GM12878 (cell line): Measurements from ENCODE around the gene ANKRD23. TPM values are rescaled to one million over a fixed set of nuclear protein-coding genes. Genes with fewer than 3 reads are reported as not detected.

Experiments used
- ATAC-seq: fragments of 200-7000 bp; cut with Tn5 transposase; 3 replicates; pipeline ENCODE4 v1.9.1; 2020; ENCODE audit warnings: mild to moderate bottlenecking, moderate library complexity
- BruUV-seq: library from RNA; stranded (reverse); fragments of 400-500 nt; replicated peaks from 2 replicates; lab custom pipeline; 2021; lab: Mats Ljungman, UMichigan
- CTCF ChIA-PET: fragments of 300-600 bp; sonication (Branson Sonifier 250); formaldehyde crosslinking; extraction: SDS; loops from one replicate; lab custom pipeline; 2021; ENCODE audit warnings: inconsistent platforms; lab: Yijun Ruan, JAX
- POLR2A ChIA-PET: fragments of 350-600 bp; formaldehyde crosslinking; extraction: SDS; loops from one replicate; lab custom pipeline; 2021; ENCODE audit warnings: inconsistent platforms; lab: Charles Lee
- RAD21 ChIA-PET: fragments of 300-600 bp; sonication (Branson Sonifier 250); formaldehyde crosslinking; loops from one replicate; lab custom pipeline; 2023; ENCODE audit warnings: antibody characterized with exemption; ENCODE audit not compliant: unreplicated experiment; lab: Charles Lee
- SMC1A ChIA-PET: fragments of 300-600 bp; sonication (Branson Sonifier 250); formaldehyde crosslinking; loops from one replicate; lab custom pipeline; 2023; ENCODE audit not compliant: unreplicated experiment, uncharacterized antibody; lab: Charles Lee
- DNase-seq: peaks from one replicate; pipeline ENCODE4 v3.0.0-alpha.2; 2011; ENCODE audit warnings: low read depth, low spot score
- FAIRE-seq: peaks from 3 replicates; lab custom pipeline; 2011; peaks lifted over from hg19 to GRCh38; lab: Jason Lieb, UNC
- H2AFZ ChIP-seq: 2 replicates; pipeline ENCODE4 v1.6.0; 2011; ENCODE audit warnings: low read depth, low read length, control low read depth; ENCODE audit not compliant: control insufficient read depth
- H3K27ac ChIP-seq: 2 replicates; pipeline ENCODE4 v1.5.1; 2011; ENCODE audit warnings: control low read depth; ENCODE audit not compliant: control insufficient read depth, insufficient read depth
- H3K27me3 ChIP-seq, 2 experiments: replicated peaks in 1 of 2; 2 replicates each; pipeline versions ENCODE4 v1.6.0 to v1.6.1; 2011; ENCODE audit warnings: low read length in 1 of 2; ENCODE audit not compliant: control insufficient read depth in 2 of 2, insufficient read depth in 2 of 2
- H3K36me3 ChIP-seq, 2 experiments: 2 replicates each; pipeline ENCODE4 v1.5.1; 2011; ENCODE audit warnings: low read length in 1 of 2; ENCODE audit not compliant: control insufficient read depth in 2 of 2, insufficient read depth in 2 of 2
- H3K4me1 ChIP-seq: 2 replicates; pipeline ENCODE4 v1.6.1; 2011; ENCODE audit warnings: mild to moderate bottlenecking, low read length, moderate library complexity, mixed read lengths; ENCODE audit not compliant: control insufficient read depth, insufficient read depth
- H3K4me2 ChIP-seq: 2 replicates; pipeline ENCODE4 v1.6.0; 2011; ENCODE audit warnings: control low read depth; ENCODE audit not compliant: control insufficient read depth, insufficient read depth
- H3K4me3 ChIP-seq: fragments of 200-600 bp; sonication (generic); 2 replicates; pipeline ENCODE4 v1.5.1; 2016
- H3K79me2 ChIP-seq: 2 replicates; pipeline ENCODE4 v1.6.0; 2011; ENCODE audit warnings: low read length; ENCODE audit not compliant: control insufficient read depth, insufficient read depth
- H3K9ac ChIP-seq: 2 replicates; pipeline ENCODE4 v1.8.0; 2011; ENCODE audit warnings: low read length, control low read depth, mixed read lengths; ENCODE audit not compliant: control insufficient read depth, insufficient read depth
- H3K9me3 ChIP-seq: replicated peaks from 3 replicates; pipeline ENCODE4 v1.5.1; 2011; ENCODE audit warnings: mild to moderate bottlenecking, low read length; ENCODE audit not compliant: control insufficient read depth, insufficient read depth
- H4K20me1 ChIP-seq: 2 replicates; pipeline ENCODE4 v1.6.0; 2011; ENCODE audit not compliant: control insufficient read depth, insufficient read depth
- ATF3 ChIP-seq: IDR thresholded peaks from 2 replicates; pipeline ENCODE4 v1.6.1; 2011; ENCODE audit warnings: low read depth, mild to moderate bottlenecking, low read length, moderate library complexity, borderline replicate concordance; ENCODE audit errors: extremely low read depth
- CBX3 ChIP-seq: fragments of 200-600 bp; sonication (generic); IDR thresholded peaks from 2 replicates; pipeline ENCODE4 v1.6.1; 2016; ENCODE audit warnings: low read depth, borderline replicate concordance
- CHD4 ChIP-seq: fragments of 200-600 bp; sonication (generic); IDR thresholded peaks from 2 replicates; pipeline ENCODE4 v1.6.1; 2016; ENCODE audit warnings: mild to moderate bottlenecking
- CUX1 ChIP-seq: IDR thresholded peaks from 2 replicates; pipeline ENCODE4 v1.6.1; 2012; ENCODE audit warnings: improper control_type of control experiment, low read depth, low read length; ENCODE audit not compliant: insufficient replicate concordance
- ELK1 ChIP-seq: IDR thresholded peaks from 2 replicates; pipeline ENCODE4 v1.6.1; 2012; ENCODE audit warnings: low read depth, low read length, improper control_type of control experiment
- IKZF2 ChIP-seq, 2 experiments: fragments of 450-650 bp; IDR thresholded peaks; 2 replicates each; pipeline ENCODE4 v1.6.1; 2017; ENCODE audit warnings: mild to moderate bottlenecking in 2 of 2, moderate library complexity in 2 of 2
- JUNB ChIP-seq: IDR thresholded peaks from 2 replicates; pipeline ENCODE4 v1.6.1; 2016; ENCODE audit warnings: antibody characterized with exemption, mild to moderate bottlenecking
- PBX3 ChIP-seq: IDR thresholded peaks from 2 replicates; pipeline ENCODE4 v1.6.1; 2011; ENCODE audit warnings: mild to moderate bottlenecking, low read depth, low read length, moderate library complexity; ENCODE audit not compliant: insufficient replicate concordance
- POLR2AphosphoS5 ChIP-seq: IDR thresholded peaks from 2 replicates; pipeline ENCODE4 v1.6.1; 2011; ENCODE audit warnings: mild to moderate bottlenecking, low read length, inconsistent platforms
- SKIL ChIP-seq: fragments of 450-650 bp; IDR thresholded peaks from 2 replicates; pipeline ENCODE4 v1.6.1; 2017; ENCODE audit warnings: mild to moderate bottlenecking, low read depth, inconsistent platforms; ENCODE audit not compliant: poor library complexity, severe bottlenecking
- USF2 ChIP-seq: IDR thresholded peaks from 2 replicates; pipeline ENCODE4 v1.6.1; 2011; ENCODE audit warnings: low read depth, low read length, improper control_type of control experiment, borderline replicate concordance
- ZNF384 ChIP-seq: IDR thresholded peaks from 2 replicates; pipeline ENCODE4 v1.6.1; 2012; ENCODE audit warnings: low read depth, mild to moderate bottlenecking, low read length, improper control_type of control experiment, borderline replicate concordance
- ZZZ3 ChIP-seq: IDR thresholded peaks from 2 replicates; pipeline ENCODE4 v1.6.1; 2011; ENCODE audit warnings: low read depth; ENCODE audit not compliant: control insufficient read depth, insufficient read length
- WGBS: methylation state at CpG from one replicate; pipeline ENCODE4 v1.1.6; 2016; ENCODE audit warnings: low lambda C conversion rate; ENCODE audit not compliant: insufficient replicate concordance, insufficient coverage; ENCODE audit errors: missing lambda C conversion rate; 5-methylcytosine and 5-hydroxymethylcytosine counted together
- in situ Hi-C: fragments of 300-500 bp; cut with MboI; formaldehyde crosslinking; loops from 9 replicates; pipeline ENCODE4 v1.14.3; 2018; ENCODE audit warnings: mixed read lengths
- intact Hi-C: fragments of 100-400 bp; cut with micrococcal nuclease; formaldehyde crosslinking; loops from one replicate; pipeline ENCODE4 v1.14.2; 2022; ENCODE audit not compliant: unreplicated experiment
- polyA plus RNA-seq, 11 experiments: library from polyadenylated mRNA; depleted of rRNA in 4 of 11; unstranded in 6 of 11; stranded (reverse) in 5 of 11; fragments of >200 nt; fragmentation: Nextera tagmentation in 4 of 11; fragmentation: Illumina TruSeq in 1 of 11; extraction: Ambion mirVana in 4 of 11; extraction: Trizol in 1 of 11; gene quantifications; 1 replicate in 1 of 11; 2 replicates in 10 of 11; pipeline versions ENCODE4 v1.2.1 to v1.2.3, GENCODE V29; 2011 to 2016; ENCODE audit warnings: inconsistent platforms in 2 of 11, missing spikeins in 2 of 11, low read depth in 1 of 11
- total RNA-seq, 4 experiments: library from RNA; depleted of rRNA in 3 of 4; stranded (reverse); fragments of >200 nt in 3 of 4; fragmentation: Illumina TruSeq in 1 of 4; extraction: Trizol in 1 of 4; gene quantifications; 2 replicates each; pipeline versions ENCODE4 v1.2.1 to v1.2.3, GENCODE V29; 2013 to 2021

ANKRD23 gene
- total and polyA plus RNA-seq, 10 of the 15 experiments (the other 5 are each of a cell fraction or from before 2014, with no cell fraction given), result 0.34 to 5.3 (median 2.7) TPM

- ChIA-PET SMC1A (no interaction called here), POLR2A (no interaction called here), CTCF (no interaction called here), RAD21 (no interaction called here)
- FAIRE-seq, result no peak
- ATAC-seq, result no peak
- no peaks in the 10 kb centered on the region for H3K79me2 ChIP-seq
- no TSS peak for BruUV-seq
- no peak for DNase-seq
- H3K36me3 ChIP-seq, result peaks cover 7 to 28% of the 10 kb centered on the region in 2 experiments; a peak in 3 of 4 replicates
- H2AFZ ChIP-seq, result no peak overlapping the region
- H3K4me2 ChIP-seq, result no peak overlapping the region
- H3K27ac ChIP-seq, result no peak overlapping the region
- H3K4me1 ChIP-seq, result no peaks in the 10 kb centered on the region
- intact Hi-C loops, result no loop called here
- H3K9me3 ChIP-seq, result no peaks in the 10 kb centered on the region
- 98% methylated on average over 13 of the region's 13 CpGs for WGBS
- no peaks in the 10 kb centered on the region for H3K27me3 ChIP-seq
- no peak overlapping the region for H3K9ac ChIP-seq
- in situ Hi-C loops, result no loop called here
- H4K20me1 ChIP-seq, result no peaks in the 10 kb centered on the region
- H3K4me3 ChIP-seq, result no peak overlapping the region
- TF ChIP-seq PBX3 (no peak), ZNF384 (no peak), CHD4 (no peak), POLR2AphosphoS5 (no peak), USF2 (no peak), CBX3 (no peak), JUNB (no peak), ELK1 (no peak), IKZF2 (IDR thresholded peaks at IDR 0.05) (no peak), CUX1 (no peak), SKIL (no peak), ATF3 (no peak), ZZZ3 (no peak)
Measured at GRCh38 chr2:96828874-96829273, 14.9 kb downstream of the ANKRD23 start.
